ENCODE results near the gene PSIP1.
"Not testable (repeated sequence)": the region's sequence is repeated elsewhere in the genome, so short reads cannot be mapped to it uniquely, and the experiment has no call there.

Gene PSIP1

DNA sequence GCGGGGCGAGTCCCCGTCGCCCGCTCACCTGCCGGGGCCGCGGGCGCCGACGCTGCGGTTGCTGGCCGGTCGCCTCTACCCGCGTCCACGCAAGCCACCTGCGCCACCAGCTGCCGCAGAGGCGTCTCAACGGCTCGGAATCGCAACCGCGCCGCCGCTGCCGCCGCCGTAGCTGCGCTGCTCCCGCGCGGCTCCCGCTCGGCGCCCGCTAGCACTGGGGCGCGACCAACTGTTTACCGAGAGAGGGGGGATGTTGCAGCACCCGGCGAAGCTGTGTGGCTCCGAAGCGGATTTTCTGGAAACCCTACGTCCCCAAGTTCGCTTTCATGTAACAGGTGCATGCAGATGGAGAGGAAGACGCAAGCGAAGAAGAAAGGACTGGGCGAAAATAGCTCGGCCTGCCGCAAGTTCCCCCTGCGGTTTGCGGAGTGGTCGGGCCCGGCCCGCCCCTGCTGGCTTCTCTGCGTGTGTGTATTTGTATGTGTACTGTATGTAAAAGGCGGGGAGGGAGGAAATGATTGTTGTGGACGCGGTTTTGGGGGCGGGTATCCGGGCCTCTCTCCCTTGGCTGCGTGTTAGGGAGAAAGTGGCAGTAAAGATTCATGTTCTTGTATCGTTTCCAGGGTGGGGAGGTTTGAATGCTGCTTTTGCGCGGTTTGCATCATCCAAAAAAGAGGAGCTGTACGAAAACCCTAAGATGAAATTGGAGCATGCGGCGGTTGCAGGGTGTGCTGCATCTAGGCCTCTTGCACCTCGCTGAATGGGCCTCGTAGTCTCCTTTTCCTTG, at the start of gene PSIP1:
Gene PSIP1, minus strand, starts transcription at position 182 of the 787 bp plus-strand sequence. CDS start 782 bp downstream, outside the sequence.
- DNase-seq, result peak; percentile 48 to 78

GRCh38 chr9:15553528-15553898, 42.7 kb upstream of the PSIP1 start:
- peak in 1 of 2 experiments; percentile 27 for DNase-seq

GRCh38 chr9:15552636-15553527, 42.1 kb upstream of the PSIP1 start, which contains the start of gene CCDC171:
TSS of gene CCDC171 (plus strand) at chr9:15553043. CDS start at chr9:15564089, 11,046 bp downstream.
- peak; percentile 84 to 90 for DNase-seq

GRCh38 chr9:15549611-15550010, 38.8 kb upstream of the PSIP1 start:
- no peak for DNase-seq

DNA sequence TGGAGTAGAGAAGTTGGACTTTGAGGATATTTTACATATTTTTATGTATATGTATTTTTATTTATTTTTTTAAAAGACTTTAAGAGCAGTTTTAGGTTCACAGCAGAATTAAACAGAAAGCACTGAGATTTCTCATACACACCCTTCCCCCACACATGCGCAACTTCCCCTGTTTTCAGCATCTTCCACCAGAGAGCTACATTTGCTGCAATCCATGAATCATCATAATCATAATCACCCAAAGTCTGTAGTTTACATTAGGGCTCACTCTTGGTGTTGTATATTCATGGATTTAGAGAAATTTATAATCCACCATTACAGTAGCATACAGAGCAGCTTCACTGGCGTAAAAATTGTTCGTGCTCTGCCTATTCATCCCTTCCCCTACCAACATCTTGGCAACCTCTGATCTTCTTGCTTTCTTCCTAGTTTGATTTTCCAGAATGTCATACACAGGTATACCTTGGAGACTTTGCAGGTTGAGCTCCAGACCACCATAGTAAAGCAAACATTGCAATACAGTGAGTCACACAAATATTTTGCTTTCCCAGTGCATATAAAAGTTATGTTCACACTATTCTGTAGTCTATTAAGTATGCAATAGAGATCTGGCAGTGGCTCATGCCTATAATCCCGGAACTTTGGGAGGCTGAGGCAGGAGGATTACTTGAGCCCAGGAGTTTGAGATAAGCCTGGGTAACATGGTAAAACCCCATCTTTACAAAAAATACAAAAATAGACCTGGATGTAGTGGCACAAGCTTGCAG, 32.5 kb upstream of the PSIP1 start:
- no peak for DNase-seq

DNA sequence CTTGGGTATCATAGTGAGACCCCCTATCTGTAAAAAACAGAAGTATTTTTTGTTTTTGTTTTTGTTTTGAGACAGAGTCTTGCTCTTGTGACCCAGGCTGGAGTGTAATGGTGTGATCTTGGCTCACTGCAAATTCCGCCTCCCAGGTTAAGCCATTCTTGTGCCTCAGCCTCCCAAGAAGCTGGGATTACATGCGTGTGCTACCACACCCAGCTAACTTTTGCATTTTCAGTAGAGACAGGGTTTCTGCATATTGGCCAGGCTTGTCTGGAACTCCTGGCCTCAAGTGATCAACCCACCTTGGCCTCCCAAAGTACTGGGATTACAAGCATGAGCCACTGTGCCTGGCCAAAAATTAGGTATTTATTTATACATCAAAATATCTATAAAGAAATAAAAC, 31.9 kb upstream of the PSIP1 start:
- DNase-seq, result no peak

GRCh38 chr9:15541872-15542271, 31.1 kb upstream of the PSIP1 start:
- no peak for DNase-seq

DNA sequence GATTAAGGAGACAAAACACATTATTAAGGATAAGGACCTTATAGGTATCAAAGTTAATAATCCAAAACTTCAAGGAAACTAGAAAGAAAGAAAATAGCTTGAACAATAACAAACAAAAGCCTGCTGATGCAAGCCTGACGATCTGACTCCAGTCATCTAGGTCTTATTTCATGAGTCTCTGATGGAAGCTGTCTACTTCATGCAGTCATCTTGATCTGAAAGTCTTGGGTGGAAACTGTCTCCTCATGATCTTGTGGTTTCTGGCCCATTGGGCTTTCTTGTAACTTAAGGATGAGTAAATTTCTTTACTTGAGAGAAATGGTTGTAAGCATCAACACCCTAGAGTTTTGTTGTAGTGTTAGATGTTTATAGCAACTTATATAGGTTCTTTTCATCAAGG, 20.6 kb upstream of the PSIP1 start:
- DNase-seq, result no peak

DNA sequence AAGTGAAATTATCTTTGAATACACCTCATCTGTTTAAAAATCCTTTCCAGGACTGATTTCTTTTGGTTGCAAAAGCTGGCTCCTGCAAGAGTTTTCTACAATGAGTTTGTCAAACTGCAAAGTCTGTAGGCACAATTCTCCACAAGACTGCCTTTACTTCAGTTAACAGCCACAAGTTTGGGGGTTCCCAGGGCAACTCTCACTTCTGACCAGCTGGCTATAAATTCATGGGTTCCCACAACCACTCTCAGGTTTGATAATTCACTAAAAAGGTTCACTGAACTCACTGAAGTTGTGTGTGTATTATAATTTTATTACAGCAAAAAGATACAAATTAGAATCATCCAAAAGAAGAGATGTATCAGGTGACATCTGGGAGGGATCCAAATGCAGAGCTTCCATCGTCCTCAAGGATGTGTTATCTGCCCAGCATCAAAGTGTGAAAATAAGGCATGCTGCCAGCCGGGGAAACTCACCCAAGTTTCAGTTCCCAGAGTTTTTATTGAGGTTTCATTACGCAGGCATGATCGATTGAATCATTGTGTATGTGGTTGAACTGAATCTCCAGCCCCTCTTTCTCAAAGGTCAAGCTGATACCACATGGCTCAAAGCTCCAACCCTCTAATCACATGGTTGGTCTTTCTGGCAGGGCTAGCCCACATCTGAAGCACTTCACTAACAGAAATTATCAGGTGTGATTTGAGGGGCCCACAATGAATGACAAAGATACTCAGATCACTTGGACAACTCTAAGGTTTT, 19.0 kb upstream of the PSIP1 start:
- no peak for DNase-seq

- not testable (repeated sequence) for DNase-seq
Observed at GRCh38 chr9:15527035-15527434, 16.3 kb upstream of the PSIP1 start.

DNA sequence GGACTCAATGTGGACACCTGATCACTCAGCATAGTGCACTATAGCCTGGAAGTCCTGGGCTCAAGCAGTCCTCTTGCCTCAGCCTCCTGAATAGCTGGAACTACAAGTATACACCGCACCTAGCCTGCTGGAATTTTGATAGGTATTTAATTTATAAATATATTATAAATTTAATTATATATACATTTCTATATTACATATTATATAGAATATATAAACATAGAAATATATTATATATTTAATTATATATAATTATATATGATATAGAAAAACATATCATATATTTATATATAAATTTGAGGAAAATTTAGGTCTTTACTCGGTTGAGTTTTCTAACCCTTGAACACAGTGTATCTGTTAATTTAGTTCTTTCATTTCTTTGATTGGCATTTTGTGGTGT, 15.2 kb upstream of the PSIP1 start:
- DNase-seq, result no peak

DNA sequence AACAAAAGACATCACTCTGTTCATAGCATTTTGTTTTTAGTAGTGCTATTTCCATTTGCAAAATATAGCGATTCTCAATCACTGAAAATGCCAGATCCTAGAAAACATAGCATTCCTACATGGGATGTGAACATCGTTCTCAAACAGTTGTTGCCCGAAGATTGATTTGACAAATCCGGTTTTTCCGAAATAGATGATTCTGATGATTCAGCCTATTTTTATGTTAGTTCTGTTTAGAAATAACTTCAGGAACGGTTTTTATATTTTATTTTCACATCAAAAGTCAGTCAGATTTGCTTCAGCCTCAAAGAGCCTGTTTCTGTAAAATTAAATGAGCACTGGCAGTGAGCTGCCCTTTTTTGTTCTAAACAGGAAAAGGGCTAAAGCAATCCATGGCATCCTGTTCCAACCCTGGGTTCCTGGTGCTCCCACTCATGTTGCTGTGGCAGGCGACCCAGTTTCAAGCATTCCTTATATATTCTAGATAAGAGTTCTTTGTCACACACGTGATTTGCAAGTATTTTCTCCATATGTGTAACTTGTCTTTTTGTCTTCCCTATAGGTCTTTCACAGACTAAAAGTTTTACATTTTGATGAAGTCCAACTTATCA, 14.2 kb upstream of the PSIP1 start:
- no peak for DNase-seq

DNA sequence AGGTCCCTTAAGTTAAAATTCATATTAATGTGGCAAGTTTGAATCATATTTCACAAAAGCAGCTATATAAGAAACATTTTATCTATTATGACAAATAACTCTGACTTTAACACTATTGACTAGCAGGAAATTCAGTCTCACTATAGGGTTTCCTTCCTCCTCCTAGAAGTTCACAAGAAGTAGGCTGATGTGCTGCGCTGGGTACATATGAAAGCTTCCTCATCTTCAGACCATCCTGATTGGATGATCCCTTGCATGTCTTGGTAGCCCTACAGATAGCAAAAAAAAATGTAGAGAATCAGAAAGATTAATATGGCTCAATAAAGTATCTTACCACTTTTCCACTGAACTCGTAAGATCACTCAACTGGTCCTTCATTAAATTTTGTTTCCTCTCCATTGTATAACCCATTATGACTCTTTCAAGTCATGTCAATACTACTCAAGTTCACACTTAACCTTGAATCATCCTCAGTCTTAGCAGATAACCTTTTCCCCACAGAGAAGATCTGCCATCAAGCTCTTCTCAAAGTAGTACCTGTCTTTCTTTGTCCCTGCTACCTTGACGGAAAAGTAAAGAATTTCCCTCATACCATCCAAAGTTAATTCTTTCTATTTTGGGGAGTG, 11.5 kb upstream of the PSIP1 start:
- DNase-seq, result no peak

DNA sequence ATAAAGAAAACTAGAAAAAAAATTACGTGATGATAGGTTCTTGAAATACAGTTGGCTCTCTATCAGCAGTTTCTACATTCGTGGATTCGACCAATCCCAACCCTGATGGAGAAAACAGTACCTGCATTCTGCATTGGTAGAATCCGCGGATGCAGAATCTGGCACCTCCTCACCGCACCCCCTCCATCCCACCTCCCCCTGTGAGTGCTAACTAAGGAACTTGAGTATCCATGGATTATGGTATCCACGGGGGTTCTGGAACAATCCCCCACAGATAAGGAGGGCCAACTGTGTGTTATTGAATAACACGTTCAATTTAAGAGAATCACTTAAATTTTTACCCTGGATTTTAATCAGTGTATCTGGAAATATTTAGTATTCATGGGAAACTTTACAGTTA, 10.5 kb upstream of the PSIP1 start:
- no peak for DNase-seq

GRCh38 chr9:15519831-15520230, 9.1 kb upstream of the PSIP1 start:
- DNase-seq, result no peak

GRCh38 chr9:15513335-15513734, 2.6 kb upstream of the PSIP1 start:
- no peak for DNase-seq

DNA sequence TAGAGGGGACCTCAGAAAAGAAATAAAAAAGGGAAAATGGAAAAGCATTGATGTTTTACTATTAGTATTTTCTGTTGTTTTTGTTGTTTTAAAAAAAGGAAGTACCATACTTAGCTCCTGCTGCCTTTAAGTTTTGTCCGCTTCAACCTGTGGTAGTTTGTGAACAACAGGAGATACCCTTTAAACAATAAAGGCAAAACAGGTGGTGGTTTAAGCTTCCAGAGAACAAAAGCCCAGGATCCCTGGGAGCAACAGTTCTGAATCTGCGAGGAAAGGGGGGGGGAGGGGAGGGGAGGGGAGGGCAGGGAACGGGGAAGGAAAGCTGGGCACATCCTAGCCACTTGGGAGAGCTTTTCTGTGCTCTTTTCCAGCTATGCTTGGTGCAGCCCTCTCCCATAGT, 2.1 kb upstream of the PSIP1 start:
- DNase-seq, result no peak

DNA sequence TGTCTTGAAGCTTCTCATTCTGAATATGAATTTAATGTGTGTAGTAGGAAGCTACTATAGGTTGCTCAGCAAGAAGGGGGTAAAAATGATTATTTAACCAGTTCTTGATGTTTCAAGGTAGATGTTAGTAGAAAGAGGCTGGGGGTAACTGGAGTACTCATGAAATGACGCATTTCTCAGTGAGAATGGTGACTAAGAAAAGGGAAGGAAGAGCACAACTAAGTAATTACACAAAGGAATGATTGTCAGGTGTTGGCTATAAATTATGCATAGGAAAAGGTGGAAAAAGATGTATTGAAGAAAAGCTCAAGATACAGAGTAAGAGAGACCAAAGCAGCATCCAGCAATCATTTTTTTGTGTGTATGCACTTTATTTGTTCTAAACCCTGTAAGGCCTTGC, 1.4 kb upstream of the PSIP1 start:
- no peak for DNase-seq

DNA sequence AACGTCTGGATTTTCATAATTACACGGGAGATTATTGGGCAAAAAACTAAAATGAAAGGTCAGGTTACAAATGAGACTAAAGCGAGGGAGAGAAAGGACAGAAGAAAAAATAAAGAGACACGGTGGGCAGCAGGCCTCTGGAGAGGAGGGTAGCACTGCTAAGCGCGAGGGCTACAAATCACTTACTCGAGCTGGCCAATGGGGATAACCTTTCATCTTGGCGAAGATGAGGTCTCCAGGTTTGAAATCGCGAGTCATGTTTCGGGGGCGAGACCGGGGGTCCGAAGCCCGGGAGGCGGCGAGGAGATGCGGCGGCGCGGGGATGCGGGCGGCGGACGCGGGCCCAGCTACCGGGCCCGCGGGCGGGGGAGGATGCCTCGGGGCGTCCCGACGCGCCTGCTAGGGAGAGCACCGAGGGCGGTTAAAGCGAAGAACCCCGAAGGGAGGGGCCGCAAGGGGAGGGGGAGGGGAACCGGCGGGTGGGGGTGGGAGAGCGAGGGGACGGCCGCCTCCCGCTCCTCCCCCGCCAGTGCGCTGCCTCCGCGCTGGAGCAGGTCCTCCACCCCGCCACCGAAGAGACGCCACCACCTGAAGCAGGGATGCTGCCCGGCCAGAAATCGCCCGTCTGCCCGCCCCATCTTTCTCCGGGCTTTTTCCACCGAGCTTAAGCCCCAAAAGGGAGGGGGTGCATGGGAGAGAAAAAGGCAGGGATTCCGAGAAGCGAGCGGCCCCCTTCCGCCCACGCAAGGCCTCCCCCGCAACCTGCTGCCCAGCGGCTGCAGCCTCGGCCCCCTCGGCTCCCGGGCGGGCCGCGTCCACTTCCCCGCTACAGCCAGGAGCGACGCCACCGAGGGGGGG, 610 bp downstream of the PSIP1 start:
- DNase-seq, result peak in 1 of 2 experiments; percentile 12

- no peak for DNase-seq
Observed at GRCh38 chr9:15505921-15506320, 4.8 kb downstream of the PSIP1 start.

All from NCI-H187 (cell line).